Measurements from ENCODE around the gene RNFT2.
"Not testable (repeated sequence)": the region's sequence is repeated elsewhere in the genome, so short reads cannot be mapped to it uniquely, and the experiment has no call there.

RNFT2 gene

DNA sequence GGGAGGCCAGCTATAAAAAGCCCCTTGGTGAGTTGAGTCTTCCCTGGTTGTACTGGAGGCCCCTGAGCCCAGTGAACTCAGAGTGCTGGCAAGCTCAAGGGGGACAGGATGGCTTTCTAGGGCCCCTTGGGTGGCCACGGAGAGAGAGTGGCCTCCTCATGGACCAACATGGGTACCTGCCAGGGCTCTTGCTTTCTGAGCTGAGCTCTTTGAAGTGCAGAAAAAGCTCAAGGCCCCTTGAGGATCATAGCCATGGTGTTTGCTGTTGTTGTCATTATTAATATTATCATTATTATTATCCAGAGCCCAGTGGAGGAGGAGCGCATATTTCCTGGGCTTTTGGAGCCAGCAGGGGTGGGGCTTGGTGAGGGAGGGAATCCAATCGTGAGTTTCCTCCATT lies 6.7 kb downstream of the RNFT2 start:
- no peak for DNase-seq (ENCODE audit: low read depth in 2 of 2)

DNA sequence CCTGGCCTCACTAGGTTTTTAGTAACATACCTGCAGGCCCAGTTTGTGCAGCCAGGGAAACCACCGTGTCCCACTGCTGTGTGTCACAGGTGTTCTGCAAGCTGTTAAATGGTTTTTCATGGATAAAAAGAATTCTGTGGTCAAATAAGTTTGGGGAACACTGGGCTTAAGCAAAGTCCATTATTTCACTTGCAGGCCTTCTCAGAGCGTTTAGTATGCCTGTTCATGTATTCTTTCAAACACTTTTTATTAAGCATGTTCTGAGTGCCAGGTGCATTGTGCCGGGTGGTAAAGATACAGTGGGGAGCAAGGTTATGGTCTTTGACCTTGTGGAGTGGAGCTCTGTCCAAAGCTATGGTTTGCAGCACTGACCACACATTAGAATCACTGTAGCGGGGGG lies 7.4 kb downstream of the RNFT2 start:
- DNase-seq (ENCODE audit: low read depth in 2 of 2): no peak

DNA sequence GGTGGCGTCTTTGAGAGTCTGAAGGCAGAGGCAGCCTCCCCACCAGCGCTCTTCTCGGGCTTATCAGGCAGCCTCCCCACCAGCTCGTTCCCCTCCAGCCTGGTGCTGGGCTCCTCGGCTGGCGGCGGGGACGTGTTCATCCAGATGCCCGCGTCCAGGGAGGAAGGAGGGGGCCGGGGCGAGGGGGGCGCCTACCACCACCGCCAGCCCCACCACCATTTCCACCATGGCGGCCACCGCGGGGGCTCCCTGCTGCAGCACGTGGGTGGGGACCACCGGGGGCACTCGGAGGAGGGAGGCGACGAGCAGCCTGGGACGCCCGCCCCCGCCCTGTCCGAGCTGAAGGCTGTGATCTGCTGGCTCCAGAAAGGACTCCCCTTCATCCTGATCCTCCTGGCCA lies 11.8 kb downstream of the RNFT2 start:
- DNase-seq (ENCODE audit: low read depth in 2 of 2): no peak

DNA sequence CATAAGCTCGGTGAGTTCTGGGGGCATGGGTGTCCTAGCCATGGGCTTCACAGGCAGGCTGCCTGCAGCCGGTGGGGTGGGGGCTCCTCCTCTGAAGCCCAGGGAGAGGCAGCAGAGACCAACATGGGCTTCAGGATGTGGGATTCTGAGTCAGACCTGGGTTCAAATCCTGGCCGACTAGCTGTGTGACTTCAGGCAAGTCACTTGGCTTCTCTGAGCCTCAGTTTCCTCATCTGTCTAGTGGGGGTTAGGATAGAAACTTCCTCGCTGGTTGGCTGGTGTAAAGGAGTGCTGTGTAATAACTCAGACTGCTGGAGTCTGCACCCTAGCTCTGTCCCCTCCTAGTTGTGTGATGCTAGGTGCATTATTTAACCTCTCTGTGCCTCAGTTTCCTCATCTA lies 12.2 kb downstream of the RNFT2 start:
- no peak for DNase-seq (ENCODE audit: low read depth in 2 of 2)

DNA sequence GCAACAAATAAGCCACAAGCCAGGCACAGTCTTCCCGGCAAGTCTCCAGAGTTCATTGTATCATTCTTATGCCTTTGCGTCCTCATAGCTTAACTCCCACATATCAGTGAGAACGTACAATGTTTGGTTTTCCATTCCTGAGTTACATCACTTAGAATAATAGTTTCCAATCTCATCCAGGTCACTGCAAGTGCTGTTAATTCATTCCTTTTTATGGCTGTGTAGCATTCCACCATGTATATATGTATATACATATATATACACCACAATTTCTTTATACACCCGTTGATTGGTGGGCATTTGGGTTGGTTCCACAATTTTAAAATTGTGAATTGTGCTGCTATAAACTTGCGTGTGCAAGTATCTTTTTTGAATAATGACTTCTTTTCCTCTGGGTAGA lies 16.0 kb downstream of the RNFT2 start:
- not testable (repeated sequence) for DNase-seq (ENCODE audit: low read depth in 2 of 2)

DNA sequence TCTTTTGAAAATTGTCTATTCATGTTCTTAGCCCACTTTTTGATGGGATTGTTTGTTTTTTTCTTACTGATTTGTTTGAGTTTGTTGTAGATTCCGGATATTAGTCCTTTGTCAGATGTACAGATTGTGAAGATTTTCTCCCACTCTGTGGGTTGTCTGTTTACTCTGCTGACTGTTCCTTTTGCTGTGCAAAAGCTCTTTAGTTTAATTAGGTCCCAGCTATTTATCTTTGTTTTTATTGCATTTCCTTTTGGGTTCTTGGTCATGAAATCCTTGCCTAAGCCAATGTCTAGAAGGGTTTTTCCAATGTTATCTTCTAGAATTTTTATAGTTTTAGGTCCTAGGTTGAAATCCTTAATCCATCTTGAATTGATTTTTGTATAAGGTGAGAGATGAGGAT lies 16.7 kb downstream of the RNFT2 start:
- DNase-seq (ENCODE audit: low read depth in 2 of 2): not testable (repeated sequence)

DNA sequence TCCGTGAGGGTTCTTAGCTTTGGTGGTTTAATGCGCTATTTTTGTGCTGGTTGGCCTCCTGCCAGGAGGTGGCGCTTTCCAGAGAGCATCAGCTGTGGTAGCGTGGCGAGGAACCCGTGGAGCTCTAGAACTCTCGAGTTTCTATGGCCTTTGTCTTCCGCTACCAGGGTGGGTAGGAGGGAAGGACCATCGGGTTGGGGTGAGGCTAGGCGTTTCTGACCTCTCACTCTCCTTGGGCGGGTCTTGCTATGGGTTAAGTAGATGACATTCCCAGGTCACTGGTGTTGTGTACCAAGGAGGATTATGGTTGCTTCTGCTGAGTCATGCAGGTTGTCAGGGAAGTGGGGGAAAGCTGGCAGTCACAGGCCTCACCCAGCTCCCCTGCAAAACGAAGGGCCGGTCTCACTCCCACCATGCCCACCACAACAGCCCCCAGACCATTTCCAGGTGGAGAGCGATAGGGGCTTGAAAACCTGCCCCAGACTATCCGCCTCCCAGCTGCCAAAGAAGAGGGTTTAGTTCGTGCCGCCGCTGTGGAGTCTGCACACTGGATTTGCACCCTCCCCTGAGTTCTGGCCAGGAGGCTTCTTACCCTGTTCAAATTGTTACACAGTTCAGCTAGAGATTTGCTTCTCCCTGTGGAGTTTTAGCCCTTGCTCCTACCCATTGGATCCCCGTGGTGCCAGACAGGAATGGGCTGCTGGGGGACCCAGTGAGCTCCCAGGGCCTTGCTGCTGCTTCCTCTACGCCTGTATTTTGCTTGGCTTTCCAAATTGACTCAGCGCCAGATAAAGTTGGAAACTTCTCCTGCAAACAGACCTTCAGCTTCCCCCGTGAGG lies 21.9 kb downstream of the RNFT2 start:
- peak in 1 of 2 donors; percentile 2 for DNase-seq (ENCODE audit: low read depth in 2 of 2)

DNA sequence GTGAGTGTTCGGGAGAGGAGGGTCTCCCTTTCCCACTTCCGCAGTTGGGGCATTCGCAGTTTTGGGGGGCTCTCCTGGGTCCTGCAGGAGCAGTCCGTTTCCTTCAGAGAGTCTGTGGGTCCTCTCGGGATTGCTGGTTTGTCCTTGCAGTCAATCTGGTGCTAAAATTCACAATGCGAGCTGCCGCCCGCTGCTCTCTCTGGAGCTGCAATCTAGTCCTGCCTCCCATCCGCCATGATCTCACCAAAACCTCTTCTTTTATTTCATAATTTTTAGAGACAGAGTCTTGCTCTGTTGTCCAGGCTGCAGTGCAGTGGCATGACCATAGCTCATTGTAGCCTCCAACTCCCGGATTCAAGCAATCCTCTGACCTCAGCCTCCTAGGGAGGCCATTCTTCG lies 22.5 kb downstream of the RNFT2 start:
- DNase-seq (ENCODE audit: low read depth in 2 of 2): no peak

DNA sequence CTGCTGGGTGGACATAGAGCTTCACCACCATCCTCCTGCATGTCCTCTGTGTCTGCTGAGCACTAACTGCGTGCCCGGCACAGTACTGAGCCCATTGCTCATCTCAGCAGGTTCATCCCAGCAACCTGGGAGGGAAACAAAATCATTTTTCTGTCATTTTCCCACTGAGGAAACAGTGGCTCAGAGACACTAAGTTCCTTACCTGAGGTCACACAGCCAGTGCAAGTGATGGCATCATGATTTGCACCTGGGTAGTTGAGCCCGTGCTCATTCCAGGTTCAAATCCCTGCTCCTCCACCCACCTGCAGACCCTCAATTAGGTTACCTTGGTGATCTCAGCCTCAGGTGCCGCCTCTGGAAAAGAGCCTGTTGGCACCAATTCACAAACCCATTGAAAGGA lies 23.4 kb downstream of the RNFT2 start:
- DNase-seq (ENCODE audit: low read depth in 2 of 2): no peak

DNA sequence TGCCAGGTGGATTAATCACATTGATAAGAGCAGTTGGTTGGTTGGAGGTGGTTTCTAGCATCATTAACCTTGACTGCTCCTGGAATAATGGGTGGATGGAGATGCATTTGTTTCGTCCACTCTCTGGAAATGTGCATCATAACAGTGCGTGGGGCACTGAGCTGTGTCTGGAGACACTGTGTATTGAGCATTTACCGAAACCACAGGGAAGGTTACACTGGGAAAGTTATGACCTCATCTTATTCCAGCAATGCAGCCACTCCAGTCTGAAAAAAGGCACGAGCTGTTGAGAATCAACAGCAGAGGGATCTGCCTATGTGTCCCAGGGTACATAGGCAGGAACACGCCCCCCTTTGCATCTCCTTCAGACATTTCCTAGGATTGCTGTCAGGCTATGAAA lies 27.2 kb downstream of the RNFT2 start:
- no peak for DNase-seq (ENCODE audit: low read depth in 2 of 2)

DNA sequence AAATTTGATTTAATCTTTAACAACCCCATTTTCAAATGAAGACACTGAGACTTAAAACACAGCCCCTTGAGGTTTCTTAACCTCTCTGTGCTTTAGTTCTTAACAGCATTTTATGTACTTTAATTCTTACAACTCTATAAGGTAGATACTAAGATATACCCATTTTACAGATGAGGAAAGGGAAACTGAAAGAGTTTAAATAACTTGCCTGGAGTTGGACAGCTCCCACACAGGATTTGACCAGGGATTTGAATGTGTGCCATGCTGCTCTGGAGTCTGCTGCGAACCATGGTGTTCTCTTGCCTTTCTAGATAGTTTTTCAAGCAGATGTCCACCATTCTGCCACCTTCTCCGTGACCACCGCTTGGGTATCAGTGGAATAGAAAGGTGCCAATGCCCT lies 28.2 kb downstream of the RNFT2 start:
- DNase-seq (ENCODE audit: low read depth in 2 of 2): no peak

DNA sequence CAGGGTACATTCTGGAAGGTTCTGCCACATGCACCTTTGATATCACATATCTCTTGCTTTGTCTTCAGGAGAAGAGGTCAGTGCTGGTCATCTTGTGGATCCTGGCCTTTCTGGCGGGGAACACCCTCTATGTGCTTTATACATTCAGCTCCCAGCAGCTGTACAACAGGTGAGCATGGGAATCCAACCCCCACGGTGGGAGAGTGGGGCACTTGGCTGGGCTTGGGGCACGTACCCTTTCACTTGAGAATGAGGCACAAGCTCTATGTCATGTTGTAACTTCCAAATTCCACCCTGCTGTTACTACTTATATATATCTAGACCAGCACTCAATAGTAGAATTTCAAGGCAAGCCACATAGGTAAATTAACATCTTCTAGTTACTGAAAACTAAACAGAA lies 28.6 kb downstream of the RNFT2 start:
- DNase-seq (ENCODE audit: low read depth in 2 of 2): no peak

DNA sequence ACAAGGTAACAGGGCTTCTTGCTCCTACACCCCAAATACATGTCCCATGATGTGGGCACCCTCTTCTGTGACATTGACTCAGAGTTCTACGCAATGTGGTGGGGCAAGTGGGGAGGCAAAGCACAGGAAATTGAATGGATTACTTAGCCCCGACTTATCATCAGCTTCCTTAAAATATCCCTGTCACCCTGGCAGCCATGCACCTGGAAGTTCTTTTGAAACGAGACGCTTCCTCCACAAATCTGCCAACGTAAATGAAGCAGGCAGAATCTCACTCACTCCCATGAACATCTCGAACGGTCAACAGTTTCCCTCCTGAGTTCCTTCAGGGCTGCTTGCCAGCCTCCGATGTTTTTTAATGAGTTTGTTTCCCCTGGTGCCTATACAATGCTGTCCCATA lies 33.5 kb downstream of the RNFT2 start:
- no peak for DNase-seq (ENCODE audit: low read depth in 2 of 2)

DNA sequence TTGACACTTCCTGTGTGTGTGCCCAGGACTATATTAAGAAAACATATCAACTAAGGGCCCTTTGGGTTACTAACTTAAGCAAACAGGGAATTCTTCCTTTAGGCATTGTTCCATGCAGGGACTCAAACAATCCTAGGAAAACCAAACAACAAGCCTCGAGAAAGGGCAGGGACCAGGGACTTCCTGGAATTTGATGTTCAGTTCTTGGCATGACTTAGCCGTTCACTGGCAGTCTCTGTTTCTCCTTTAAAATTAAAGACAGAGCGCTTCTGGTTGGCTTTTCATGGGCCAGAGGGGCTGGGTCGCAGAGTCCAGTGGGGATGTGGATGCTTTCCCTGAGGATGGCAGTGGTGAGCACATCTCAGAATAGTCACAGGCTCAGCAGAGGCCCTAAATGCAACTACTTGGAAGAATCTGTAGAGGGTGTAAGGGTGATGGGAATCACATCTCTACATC lies 35.2 kb downstream of the RNFT2 start:
- DNase-seq (ENCODE audit: low read depth in 2 of 2): no peak

DNA sequence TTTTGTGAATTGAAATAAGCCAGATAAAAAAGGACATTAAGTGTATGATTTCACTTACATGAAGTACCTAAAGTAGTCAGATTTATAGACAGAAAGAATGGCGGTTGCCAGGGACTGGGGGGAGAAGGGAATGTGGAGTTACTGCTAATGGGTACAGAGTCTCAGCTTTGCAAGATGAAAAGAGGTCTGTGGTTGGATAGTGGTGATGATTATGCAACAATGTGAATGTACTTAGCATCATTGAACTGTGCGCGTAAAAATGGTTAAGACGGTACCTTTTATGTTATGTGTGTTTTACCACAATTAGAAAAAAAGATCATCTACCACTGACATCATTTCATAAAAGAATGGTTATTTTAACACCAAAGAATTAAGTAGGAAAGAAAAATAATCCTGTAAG lies 35.9 kb downstream of the RNFT2 start:
- DNase-seq (ENCODE audit: low read depth in 2 of 2): no peak

DNA sequence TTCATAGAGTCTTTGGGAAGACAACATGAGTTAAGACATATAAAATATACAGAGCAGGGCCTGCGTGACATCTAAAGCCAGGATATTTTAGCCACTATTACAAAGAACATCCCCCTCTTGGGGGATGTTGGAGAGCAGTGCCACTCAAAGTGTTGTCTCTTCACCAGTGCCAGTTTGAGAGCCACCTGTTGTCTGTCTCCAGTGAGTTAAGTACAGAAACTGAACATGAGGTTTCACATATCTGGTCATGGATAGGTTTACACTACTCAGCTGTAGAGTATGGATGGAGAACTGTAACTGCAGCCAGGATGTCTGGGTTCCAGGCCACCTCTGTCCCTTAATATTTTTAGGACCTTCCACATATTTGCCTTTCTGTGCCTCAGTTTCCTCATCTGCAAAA lies 39.1 kb downstream of the RNFT2 start:
- no peak for DNase-seq (ENCODE audit: low read depth in 2 of 2)

DNA sequence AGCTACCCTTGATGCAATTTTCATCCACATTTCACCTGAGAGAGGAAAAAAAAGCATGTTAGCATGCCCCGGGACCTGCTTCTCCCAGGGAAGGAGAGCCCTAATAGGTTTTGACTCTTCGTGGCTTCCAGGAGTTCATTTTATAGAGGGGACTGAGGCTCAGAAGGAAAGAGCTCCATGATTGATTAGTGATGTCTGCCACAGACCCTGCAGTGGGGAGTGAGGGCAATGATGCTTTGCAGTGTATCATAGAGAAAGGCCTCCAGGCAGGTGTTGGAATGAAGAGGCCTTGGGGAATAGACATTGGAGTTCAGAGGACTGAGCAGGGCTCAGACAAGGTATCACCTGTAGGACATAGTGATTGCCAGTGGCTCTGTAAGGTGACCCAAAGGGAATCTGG lies 41.5 kb downstream of the RNFT2 start:
- no peak for DNase-seq (ENCODE audit: low read depth in 2 of 2)

DNA sequence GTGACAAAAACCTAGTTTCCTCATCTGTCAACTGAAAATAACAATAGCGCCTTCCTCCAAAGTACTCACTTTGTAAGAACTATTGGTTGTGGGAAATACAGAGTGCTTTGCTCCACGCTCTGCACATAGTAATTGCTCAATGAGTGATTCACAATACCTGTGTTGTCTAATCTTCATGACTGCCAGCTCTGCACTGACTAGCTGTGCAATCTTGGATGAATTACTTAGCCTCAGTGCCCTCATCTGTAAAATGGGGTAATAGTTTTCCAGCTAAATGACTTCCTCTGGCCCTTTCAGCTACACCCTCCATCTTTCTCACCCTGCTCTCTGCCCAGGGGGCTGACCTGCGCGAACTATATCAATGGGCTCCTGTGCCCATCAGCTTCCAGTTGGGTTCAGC lies 42.8 kb downstream of the RNFT2 start:
- DNase-seq (ENCODE audit: low read depth in 2 of 2): no peak

DNA sequence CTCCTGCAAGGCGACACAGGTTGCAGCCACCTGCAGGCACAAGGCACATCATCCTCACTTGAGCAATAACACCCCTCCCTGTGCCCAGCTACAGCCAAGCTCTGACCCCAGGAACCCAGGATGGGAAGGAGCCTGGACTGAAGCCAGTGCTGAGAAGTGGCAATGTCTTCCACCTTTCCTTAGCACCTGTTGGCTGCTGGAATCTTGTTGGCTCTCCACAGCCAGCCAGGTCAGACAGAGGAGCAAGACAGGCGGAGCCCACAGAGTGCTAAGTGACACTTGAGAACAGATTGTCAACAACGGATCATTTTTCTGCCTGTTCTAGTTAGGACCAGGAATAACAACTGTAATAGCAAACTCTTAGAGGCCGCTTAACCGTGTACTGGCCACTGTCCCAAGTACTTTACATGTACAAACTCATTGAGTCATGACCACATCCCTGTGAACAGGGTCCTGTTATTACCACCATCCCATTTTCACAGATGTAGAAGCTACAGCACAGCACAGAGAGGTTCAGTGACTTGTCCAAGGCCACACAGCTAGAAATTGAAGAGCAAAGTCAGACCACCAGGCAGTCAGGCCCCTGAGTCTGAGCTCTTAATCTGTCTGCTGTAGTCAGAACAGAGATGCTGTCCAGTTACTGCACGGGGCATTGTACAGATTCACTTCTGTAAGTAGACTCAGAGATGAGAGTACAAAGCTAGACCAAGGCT lies 45.6 kb downstream of the RNFT2 start:
- no peak for DNase-seq (ENCODE audit: low read depth in 2 of 2)

DNA sequence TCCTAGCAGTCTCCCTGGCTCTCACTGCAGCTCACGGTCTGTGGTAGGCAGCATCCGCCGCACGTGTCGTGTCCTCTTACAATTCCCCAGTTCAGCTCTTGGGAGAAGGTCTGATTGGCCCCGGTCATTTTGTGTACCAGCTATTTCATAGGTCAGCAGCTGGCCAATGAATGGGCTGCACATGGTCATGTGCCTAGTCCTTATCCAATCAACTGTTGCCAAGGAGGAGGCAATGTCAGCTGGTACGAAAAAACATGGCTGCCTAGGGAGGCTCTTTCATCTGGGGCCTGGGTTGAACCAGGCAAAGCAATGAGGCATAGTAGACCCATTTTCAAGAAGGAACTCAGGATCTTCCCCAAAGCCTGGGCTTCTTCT lies 46.1 kb downstream of the RNFT2 start:
- no peak for DNase-seq (ENCODE audit: low read depth in 2 of 2)

DNA sequence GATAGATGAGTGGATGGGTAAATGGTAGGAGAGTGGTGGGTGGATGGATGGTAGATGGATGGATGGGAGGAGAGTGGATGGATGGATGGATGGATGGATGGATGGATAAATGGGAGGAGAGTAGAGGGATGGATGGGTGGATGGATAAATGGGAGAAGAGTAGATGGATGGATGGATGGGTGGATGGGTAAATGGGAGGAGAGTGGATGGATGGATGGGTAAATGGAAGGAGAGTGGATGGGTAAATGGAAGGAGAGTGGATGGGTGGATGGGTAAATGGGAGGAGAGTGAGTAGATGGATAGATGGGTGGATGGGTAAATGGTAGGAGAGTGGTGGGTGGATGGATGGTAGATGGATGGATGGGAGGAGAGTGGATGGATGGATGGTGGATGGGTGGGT lies 51.4 kb downstream of the RNFT2 start:
- not testable (repeated sequence) for DNase-seq (ENCODE audit: low read depth in 2 of 2)

DNA sequence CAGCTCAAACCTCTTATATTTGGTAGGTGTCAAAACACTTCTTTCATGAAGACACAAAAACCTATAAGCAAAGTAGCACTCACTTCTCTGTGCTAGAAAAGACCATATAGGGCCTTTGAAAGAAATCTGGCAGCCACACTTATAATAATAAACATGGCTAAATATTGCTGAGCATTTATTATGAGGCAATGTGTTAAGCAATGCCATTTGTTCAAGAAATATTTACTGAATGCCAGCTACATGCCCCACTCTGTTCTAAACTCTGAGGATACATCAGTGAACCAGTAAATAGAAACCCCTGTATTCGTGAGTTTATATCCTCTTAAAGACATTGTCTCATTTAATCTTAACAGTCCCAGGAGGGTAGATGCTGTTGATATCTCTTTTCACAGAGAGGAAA lies 52.0 kb downstream of the RNFT2 start:
- no peak for DNase-seq (ENCODE audit: low read depth in 2 of 2)

DNA sequence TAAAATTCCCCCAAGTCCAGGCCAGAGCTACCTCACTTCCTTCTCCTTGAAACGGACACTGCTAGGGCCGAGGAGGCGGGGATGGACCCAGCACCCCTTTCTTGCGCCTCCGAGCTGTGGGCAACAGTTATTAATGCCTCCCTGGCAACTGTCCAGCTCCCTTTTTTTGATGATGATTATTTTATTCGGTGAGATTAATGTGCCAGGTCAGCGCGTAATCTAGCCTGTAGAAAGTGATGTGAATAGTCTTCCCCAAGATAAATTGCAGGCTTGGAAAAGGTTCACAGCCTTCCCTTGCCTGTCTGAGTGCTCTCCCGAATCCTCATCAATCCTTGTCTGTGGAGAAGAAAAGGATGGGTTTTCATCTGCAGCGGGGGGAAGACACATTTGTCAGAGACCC lies 54.3 kb downstream of the RNFT2 start:
- DNase-seq (ENCODE audit: low read depth in 2 of 2): no peak

All from stimulated activated CD8-positive, alpha-beta memory T cell treated with anti-CD3 and anti-CD28 coated beads, Interleukin-15, amount 100 ng/mL, for 4 hours (primary cell).